Activated T-cell treated with anti-CD3 and anti-CD28 coated beads, Interleukin-2, amount 50 U/mL, for 72 hours (primary cell): ENCODE measurements around the gene PPP4R4. TPM values are rescaled to one million over a fixed set of nuclear protein-coding genes. Genes with fewer than 3 reads are reported as not detected.
"Not testable (repeated sequence)": the region's sequence is repeated elsewhere in the genome, so short reads cannot be mapped to it uniquely, and the experiment has no call there.

Experiments used
- ATAC-seq, 2 donors: fragments of 150-1000 bp; cut with Tn5 transposase; replicated peaks in 1 of 2; 2 replicates each; pipeline ENCODE4 v1.10.0; 2021; ENCODE audit warnings: moderate library complexity in 2 of 2, mild to moderate bottlenecking in 1 of 2
- DNase-seq, 2 donors: peaks; one replicate each; pipeline ENCODE4 v3.0.0; 2021 to 2022; ENCODE audit warnings: mixed read lengths in 1 of 2
- H3K27ac Mint-ChIP-seq: one replicate; pipeline ENCODE4 v1.8.0; 2022; ENCODE audit warnings: mild to moderate bottlenecking, moderate library complexity, mixed read lengths
- H3K27me3 Mint-ChIP-seq: one replicate; pipeline ENCODE4 v1.8.0; 2022; ENCODE audit warnings: low read depth, mixed read lengths
- H3K36me3 Mint-ChIP-seq, 2 donors: one replicate each; pipeline ENCODE4 v1.8.0; 2022; ENCODE audit warnings: mixed read lengths in 2 of 2, mild to moderate bottlenecking in 1 of 2; ENCODE audit not compliant: insufficient read depth in 2 of 2
- H3K4me1 Mint-ChIP-seq: one replicate; pipeline ENCODE4 v1.8.0; 2022; ENCODE audit warnings: low read depth, mixed read lengths
- H3K4me3 Mint-ChIP-seq, 2 donors: one replicate each; pipeline ENCODE4 v1.8.0; 2022; ENCODE audit warnings: mild to moderate bottlenecking in 2 of 2, mixed read lengths in 2 of 2, moderate library complexity in 2 of 2
- H3K9me3 Mint-ChIP-seq, 2 donors: one replicate each; pipeline ENCODE4 v1.8.0; 2022; ENCODE audit warnings: mixed read lengths in 2 of 2
- total RNA-seq, 2 donors: library from RNA; stranded (reverse); gene quantifications; one replicate each; pipeline ENCODE4 v1.2.3, GENCODE V29; 2022

Gene PPP4R4
- total RNA-seq, 2 donors from 2014 or later = 6.2 to 9.5 TPM

- Mint-ChIP-seq H3K9me3 (peaks cover 5 to 8% of the 10 kb centered on the region in 2 donors), H3K4me3 (no peak within 1 kb of the TSS), H3K36me3 (peaks cover 4 to 5% of the 10 kb centered on the region in 2 donors), H3K4me1 (peaks cover 7% of the 10 kb centered on the region), H3K27ac (no peak within 1 kb of the TSS), H3K27me3 (peaks cover 18% of the 10 kb centered on the region)
- DNase-seq (no peak), ATAC-seq (no peak)
Measured at GRCh38 chr14:94292872-94293577, 118.9 kb downstream of the PPP4R4 start, which contains the start of gene SERPINA10. Gene SERPINA10, minus strand, starts transcription at chr14:94293268. Its CDS starts 2,675 bp downstream, at chr14:94290593.

GRCh38 chr14:94293578-94293924, 119.4 kb downstream of the PPP4R4 start:
- DNase-seq = no peak
- Mint-ChIP-seq H3K4me1 (peaks cover 7% of the 10 kb centered on the region), H3K4me3 (no peak overlapping the region), H3K9me3 (peaks cover 5 to 8% of the 10 kb centered on the region in 2 donors), H3K27me3 (peaks cover 17% of the 10 kb centered on the region), H3K36me3 (peaks cover 4 to 5% of the 10 kb centered on the region in 2 donors), H3K27ac (no peak overlapping the region)
- ATAC-seq = no peak

GRCh38 chr14:94295360-94296180, 121.4 kb downstream of the PPP4R4 start:
- H3K4me3 Mint-ChIP-seq = no peak overlapping the region
- DNase-seq (no peak), ATAC-seq (no peak)
- peaks cover 7% of the 10 kb centered on the region for H3K4me1 Mint-ChIP-seq
- H3K36me3 Mint-ChIP-seq = peaks cover 4 to 5% of the 10 kb centered on the region in 2 donors
- H3K27me3 Mint-ChIP-seq = peaks cover 17% of the 10 kb centered on the region
- H3K9me3 Mint-ChIP-seq = peaks cover 8 to 10% of the 10 kb centered on the region in 2 donors
- H3K27ac Mint-ChIP-seq = no peak overlapping the region

- Mint-ChIP-seq H3K9me3 (peaks cover 8 to 10% of the 10 kb centered on the region in 2 donors), H3K27ac (peak overlapping the region; percentile 51), H3K27me3 (peaks cover 17% of the 10 kb centered on the region)
- not testable (repeated sequence) for DNase-seq, ATAC-seq, H3K36me3 Mint-ChIP-seq, H3K4me3 Mint-ChIP-seq, H3K4me1 Mint-ChIP-seq
Measured at GRCh38 chr14:94296181-94296545, 122.0 kb downstream of the PPP4R4 start.

- peaks cover 7% of the 10 kb centered on the region for H3K4me1 Mint-ChIP-seq
- no peak overlapping the region for H3K4me3 Mint-ChIP-seq
- ATAC-seq (no peak), DNase-seq (no peak)
- peaks cover 17% of the 10 kb centered on the region for H3K27me3 Mint-ChIP-seq
- H3K27ac Mint-ChIP-seq = no peak overlapping the region
- H3K9me3 Mint-ChIP-seq = peaks cover 8 to 10% of the 10 kb centered on the region in 2 donors
- peaks cover 4 to 5% of the 10 kb centered on the region in 2 donors for H3K36me3 Mint-ChIP-seq
Measured at GRCh38 chr14:94298130-94298529, 124.0 kb downstream of the PPP4R4 start.

GRCh38 chr14:94303111-94303510, 129.0 kb downstream of the PPP4R4 start:
- H3K4me3 Mint-ChIP-seq = no peak overlapping the region
- ATAC-seq = no peak
- H3K27me3 Mint-ChIP-seq = peaks cover 1% of the 10 kb centered on the region
- peaks cover 1 to 15% of the 10 kb centered on the region in 2 donors for H3K9me3 Mint-ChIP-seq
- no peak for DNase-seq
- H3K27ac Mint-ChIP-seq = no peak overlapping the region
- peaks cover 0 to 1% of the 10 kb centered on the region in 2 donors for H3K36me3 Mint-ChIP-seq
- H3K4me1 Mint-ChIP-seq = no peaks in the 10 kb centered on the region

- Mint-ChIP-seq H3K36me3 (peaks cover 0 to 6% of the 10 kb centered on the region in 2 donors), H3K9me3 (peaks cover 4 to 14% of the 10 kb centered on the region in 2 donors), H3K4me1 (no peaks in the 10 kb centered on the region), H3K4me3 (no peak overlapping the region), H3K27ac (no peak overlapping the region), H3K27me3 (peaks cover 12% of the 10 kb centered on the region)
- ATAC-seq (no peak), DNase-seq (no peak)
Measured at GRCh38 chr14:94304243-94304642, 130.1 kb downstream of the PPP4R4 start.

- no peak for ATAC-seq
- Mint-ChIP-seq H3K36me3 (peaks cover 0 to 6% of the 10 kb centered on the region in 2 donors), H3K4me3 (no peak overlapping the region), H3K27me3 (peaks cover 14% of the 10 kb centered on the region), H3K4me1 (no peaks in the 10 kb centered on the region), H3K27ac (no peak overlapping the region), H3K9me3 (peaks cover 4 to 14% of the 10 kb centered on the region in 2 donors)
- no peak for DNase-seq
Measured at GRCh38 chr14:94305620-94306019, 131.5 kb downstream of the PPP4R4 start.

GRCh38 chr14:94306047-94306978, 132.2 kb downstream of the PPP4R4 start:
- no peak overlapping the region for H3K4me3 Mint-ChIP-seq
- peaks cover 4 to 14% of the 10 kb centered on the region in 2 donors for H3K9me3 Mint-ChIP-seq
- H3K36me3 Mint-ChIP-seq = peaks cover 0 to 6% of the 10 kb centered on the region in 2 donors
- no peak overlapping the region for H3K27ac Mint-ChIP-seq
- DNase-seq = no peak
- peaks cover 14% of the 10 kb centered on the region for H3K27me3 Mint-ChIP-seq
- no peaks in the 10 kb centered on the region for H3K4me1 Mint-ChIP-seq
- ATAC-seq = no peak

- H3K27me3 Mint-ChIP-seq = peaks cover 14% of the 10 kb centered on the region
Measured at GRCh38 chr14:94307410-94307992, 133.4 kb downstream of the PPP4R4 start.

GRCh38 chr14:94309721-94310120, 135.6 kb downstream of the PPP4R4 start:
- peaks cover 0 to 6% of the 10 kb centered on the region in 2 donors for H3K36me3 Mint-ChIP-seq
- H3K4me1 Mint-ChIP-seq = no peaks in the 10 kb centered on the region
- H3K9me3 Mint-ChIP-seq = peaks cover 6 to 14% of the 10 kb centered on the region in 2 donors
- DNase-seq (no peak), ATAC-seq (no peak)
- H3K4me3 Mint-ChIP-seq = no peak overlapping the region
- H3K27me3 Mint-ChIP-seq = peaks cover 14% of the 10 kb centered on the region
- H3K27ac Mint-ChIP-seq = no peak overlapping the region

More at GRCh38 chr14:94307410-94307992, 133.4 kb downstream of the PPP4R4 start:
- H3K27ac Mint-ChIP-seq = no peak overlapping the region
- H3K9me3 Mint-ChIP-seq = peaks cover 4 to 14% of the 10 kb centered on the region in 2 donors
- ATAC-seq (no peak), DNase-seq (no peak)
- H3K4me3 Mint-ChIP-seq = no peak overlapping the region
- H3K4me1 Mint-ChIP-seq = no peaks in the 10 kb centered on the region
- peaks cover 0 to 6% of the 10 kb centered on the region in 2 donors for H3K36me3 Mint-ChIP-seq

- H3K9me3 Mint-ChIP-seq = peaks cover 6 to 14% of the 10 kb centered on the region in 2 donors
- no peak overlapping the region for H3K4me3 Mint-ChIP-seq
- no peak overlapping the region for H3K27ac Mint-ChIP-seq
- H3K4me1 Mint-ChIP-seq = no peaks in the 10 kb centered on the region
- ATAC-seq (no peak), DNase-seq (no peak)
- H3K27me3 Mint-ChIP-seq = peaks cover 14% of the 10 kb centered on the region
- H3K36me3 Mint-ChIP-seq = peaks cover 0 to 6% of the 10 kb centered on the region in 2 donors
Measured at GRCh38 chr14:94310248-94310647, 136.1 kb downstream of the PPP4R4 start.
